ENCODE data around the gene TEX36.
"Not testable (repeated sequence)": the region's sequence is repeated elsewhere in the genome, so short reads cannot be mapped to it uniquely, and the experiment has no call there.

TEX36 gene

DNA sequence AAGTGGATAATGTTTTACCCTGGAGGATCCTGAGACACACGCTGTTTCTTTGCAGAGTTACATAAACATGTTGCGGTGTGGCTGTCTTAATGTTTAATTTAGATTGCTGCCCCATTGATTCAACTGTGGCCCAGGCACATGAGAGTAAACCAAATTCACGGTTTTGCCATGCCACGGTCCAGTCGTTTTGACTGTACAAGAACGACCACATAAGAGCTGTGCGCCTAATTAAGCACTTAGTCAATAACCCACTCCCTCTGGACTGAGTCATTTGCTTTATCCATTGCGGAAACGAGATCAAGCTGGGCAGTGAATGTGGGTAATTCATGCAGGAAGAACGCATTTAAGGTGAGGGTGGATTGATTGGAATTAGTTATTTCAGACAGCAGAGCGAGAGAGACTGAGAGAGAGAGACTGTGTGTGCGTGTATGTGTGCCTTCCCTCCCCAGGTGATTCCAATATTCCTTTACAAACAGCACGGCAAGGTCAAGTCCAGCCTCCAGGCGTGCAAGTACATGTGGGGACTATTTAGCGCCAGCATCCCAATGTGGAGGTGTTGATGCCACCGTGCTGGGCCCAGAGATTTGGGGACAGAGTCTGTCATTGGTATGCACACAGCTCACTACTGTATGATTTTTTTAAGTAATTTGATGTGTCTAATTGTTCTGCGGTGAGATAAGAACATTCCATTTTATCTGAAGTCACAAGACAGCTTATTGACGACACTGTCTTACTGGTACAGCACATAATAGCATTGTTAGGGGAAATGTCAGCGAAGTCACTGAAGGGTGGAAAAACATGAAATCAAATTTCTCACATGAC lies 8.4 kb upstream of the TEX36 start:
- DNase-seq, result no peak

GRCh38 chr10:125689955-125690569 lies 7.1 kb upstream of the TEX36 start:
- no peak for DNase-seq

- DNase-seq, result no peak
These were observed 4.7 kb upstream of the TEX36 start for GRCh38 chr10:125687507-125688185.

GRCh38 chr10:125684581-125684980 lies 1.6 kb upstream of the TEX36 start:
- DNase-seq, result no peak

- no peak for DNase-seq
These were observed 858 bp upstream of the TEX36 start for GRCh38 chr10:125683821-125684220.

DNA sequence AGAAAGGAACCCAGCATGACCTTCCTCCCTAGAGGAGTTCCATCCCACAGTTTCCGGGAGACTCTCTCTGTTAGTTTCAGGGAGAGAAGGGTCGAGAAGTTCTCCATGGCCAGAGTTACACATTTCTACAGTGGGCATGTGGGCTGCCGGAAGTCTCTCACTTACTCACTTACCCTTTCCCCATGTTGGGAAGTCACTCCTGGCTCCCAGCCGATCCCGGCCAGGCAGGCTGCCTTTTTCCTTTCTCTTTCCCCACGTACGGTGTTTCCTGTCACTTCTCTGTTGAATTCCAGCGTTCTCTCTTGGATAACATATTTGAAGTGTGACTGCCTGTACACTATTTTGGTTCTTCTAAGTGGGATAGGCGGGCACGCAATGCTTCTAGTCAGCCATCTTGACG lies 3.5 kb downstream of the TEX36 start:
- no peak for DNase-seq

GRCh38 chr10:125672884-125673283 lies 10.1 kb downstream of the TEX36 start:
- no peak for DNase-seq

GRCh38 chr10:125662584-125662983 lies 20.4 kb downstream of the TEX36 start:
- DNase-seq, result no peak

- no peak for DNase-seq
These were observed 20.9 kb downstream of the TEX36 start for GRCh38 chr10:125661941-125662515.

DNA sequence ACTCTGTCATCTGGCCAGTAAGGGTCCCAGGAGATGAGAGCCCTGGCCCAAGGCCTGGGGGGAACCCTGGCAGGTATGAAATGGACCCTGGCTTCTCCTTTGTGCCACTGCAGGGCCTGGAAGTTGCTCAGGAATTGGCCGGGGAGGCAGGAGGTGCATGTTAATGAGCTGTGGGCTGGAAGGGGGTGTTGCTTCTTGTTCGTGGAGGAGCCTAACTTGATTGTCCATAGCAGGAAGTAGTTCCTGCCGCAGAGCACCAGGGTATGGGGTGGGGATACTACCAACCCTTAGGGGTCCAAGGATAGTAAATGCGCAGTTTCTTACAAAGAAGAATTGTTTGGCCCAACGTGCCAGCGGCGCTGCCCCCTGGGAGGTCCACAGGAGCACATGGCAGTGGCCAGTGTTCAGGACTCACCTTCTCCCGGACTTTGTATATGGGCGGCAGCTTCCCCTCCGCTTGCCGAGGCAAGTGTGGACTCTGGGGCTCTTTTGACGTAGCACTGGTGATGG lies 21.5 kb downstream of the TEX36 start:
- no peak for DNase-seq

DNA sequence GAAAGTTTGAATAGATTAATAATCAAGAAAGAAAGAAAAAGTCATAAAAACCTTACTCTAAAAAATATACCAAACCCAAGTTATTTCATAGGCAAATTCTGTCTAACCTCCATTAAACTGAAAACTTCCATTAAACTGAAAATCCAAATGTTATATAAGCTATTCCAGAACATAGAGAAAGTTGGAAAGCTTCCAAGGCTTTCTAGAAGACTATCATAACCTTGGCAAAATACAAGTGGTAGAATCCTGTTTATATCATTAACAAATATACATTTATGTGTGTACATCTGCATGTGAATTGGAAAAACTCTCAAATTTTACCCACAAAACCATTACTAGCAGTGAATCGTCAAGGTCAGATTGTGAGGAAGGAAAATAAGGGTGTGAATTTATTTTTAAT lies 23.9 kb downstream of the TEX36 start:
- no peak for DNase-seq

- DNase-seq, result no peak
These were observed 26.4 kb downstream of the TEX36 start for GRCh38 chr10:125656523-125656922.

GRCh38 chr10:125653113-125653512 lies 29.9 kb downstream of the TEX36 start:
- not testable (repeated sequence) for DNase-seq

DNA sequence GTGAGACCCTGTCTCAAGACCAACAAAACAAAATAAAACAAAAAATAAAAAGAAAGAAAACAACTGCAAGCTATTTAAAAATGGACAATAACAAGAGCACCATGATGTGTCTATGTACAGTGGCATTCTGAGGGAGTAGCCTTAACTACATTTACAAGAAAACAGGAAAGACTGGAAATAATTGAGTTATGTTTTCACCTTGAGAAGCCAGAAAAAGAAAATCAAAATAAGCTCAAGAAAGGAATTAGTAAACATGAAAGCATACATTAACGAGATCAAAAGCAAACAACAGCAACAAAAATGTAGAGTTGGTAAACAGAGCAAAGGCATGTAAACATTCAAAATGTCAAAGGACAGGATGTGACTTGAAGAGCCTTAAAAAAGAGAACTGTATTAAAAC lies 36.7 kb downstream of the TEX36 start:
- DNase-seq, result no peak

DNA sequence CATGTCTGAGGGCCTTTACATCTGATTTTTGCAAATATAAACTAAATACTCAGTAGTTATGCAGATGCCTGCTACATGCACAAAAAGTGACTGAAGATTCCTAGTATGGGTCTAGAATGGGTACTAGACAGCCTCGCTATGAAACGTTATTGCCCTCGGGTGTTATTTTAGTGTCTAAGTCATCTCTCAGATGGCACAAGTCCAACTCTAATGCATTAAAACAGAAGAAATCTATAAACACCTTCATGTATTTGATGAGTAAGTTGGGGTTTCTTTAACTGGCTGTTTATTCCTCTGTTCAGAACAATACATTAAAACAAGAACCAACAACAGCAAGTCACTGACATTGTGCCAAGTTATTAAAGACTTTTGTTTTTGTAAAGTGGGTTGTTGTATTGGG lies 41.6 kb downstream of the TEX36 start:
- no peak for DNase-seq

DNA sequence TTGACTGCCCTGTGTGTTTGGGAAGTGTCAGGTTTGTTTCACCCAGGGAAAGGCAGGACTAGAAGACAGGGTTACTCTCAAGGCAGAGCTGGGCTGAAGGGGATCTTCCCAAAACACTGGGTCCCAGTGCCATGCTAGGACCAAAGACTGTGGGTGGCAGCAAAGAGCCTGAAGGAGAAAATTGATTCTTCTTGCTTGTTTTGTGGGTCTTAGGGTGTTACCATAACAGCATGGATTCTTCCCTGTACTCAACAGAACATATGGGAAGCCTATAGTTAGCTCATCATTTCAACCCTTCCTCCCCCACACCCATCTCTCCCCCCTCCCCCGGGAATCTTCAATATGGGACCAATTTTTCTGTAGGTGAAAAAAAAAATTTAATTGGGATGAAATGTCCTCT lies 42.3 kb downstream of the TEX36 start:
- no peak for DNase-seq

- DNase-seq, result no peak
These were observed 43.1 kb downstream of the TEX36 start for GRCh38 chr10:125639846-125640245.

DNA sequence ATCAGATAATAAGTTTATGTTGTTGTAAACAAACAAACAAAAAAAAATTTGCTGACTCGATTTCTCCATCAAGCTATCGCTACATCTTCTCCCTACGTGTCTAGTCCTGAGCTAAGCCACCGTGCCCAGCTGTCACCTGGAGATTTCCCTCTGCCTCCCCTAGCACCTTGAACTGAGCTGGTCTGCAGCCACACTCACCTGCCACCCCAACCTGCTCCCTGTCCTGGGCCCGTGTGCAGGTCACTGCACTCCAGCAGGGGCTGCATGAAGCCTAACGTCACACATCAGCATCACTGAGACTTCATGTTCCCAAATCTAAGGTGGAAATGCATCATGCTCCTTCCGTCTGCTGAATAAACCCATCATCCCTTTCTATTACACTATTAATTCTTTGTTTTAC lies 44.4 kb downstream of the TEX36 start:
- DNase-seq, result no peak

DNA sequence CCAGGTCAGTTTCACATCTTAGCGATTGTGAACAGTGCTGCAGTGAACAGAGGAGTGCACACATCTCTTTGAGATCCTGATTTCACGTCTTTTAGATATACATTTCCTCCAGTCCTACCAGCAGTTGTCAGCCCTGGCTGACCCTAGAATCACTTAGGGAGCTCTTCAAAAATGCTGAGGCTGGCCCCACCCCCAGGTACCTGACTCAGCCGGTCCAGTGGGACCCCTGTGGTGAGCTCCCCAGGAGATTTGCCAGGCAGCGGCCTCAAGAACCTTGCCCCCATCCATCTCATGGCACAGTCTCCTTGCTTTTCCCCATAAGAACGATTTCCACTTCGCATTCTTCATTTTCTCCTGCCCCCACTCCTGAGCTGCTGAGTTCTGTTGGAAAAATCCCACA lies 45.5 kb downstream of the TEX36 start:
- no peak for DNase-seq

- DNase-seq, result no peak
These were observed 48.4 kb downstream of the TEX36 start for GRCh38 chr10:125634606-125635005.

DNA sequence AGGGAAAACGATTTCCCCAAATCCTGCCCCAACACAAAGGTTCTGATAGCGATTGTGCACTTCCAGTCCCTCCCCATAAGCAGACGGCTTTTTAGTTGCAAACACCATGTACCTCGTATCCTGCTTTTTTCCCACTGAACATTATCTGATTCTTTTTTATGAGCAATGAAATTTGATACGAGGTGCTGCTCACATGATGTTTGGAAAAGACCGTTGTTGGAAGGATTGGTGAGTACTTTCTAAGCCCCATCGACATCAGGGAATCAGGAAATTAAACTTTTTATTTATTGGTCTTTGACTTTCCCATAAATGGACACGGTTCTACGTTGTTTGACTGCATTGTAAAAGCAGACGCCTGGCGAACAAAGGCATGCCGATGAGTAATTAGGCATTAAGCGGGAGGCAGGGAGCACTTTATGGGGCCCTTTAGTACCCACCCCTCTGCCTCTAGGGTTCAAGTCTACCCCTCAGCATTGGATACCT lies 49.4 kb downstream of the TEX36 start:
- DNase-seq, result no peak

- no peak for DNase-seq
These were observed 51.2 kb downstream of the TEX36 start for GRCh38 chr10:125631806-125632205.

- no peak for DNase-seq
These were observed 53.1 kb downstream of the TEX36 start for GRCh38 chr10:125629758-125630376.

Data from activated CD4-positive, alpha-beta T cell treated with anti-CD3 and anti-CD28 coated beads for 48 hours (primary cell).